H9 (cell line): ENCODE results near the gene DDOST. TPM values are rescaled to one million over a fixed set of nuclear protein-coding genes. Genes with fewer than 3 reads are reported as not detected.

ENCODE experiments used
- DNase-seq: peaks from one replicate; pipeline ENCODE4 v3.0.0-alpha.2; 2017
- H2AFZ ChIP-seq: one replicate; pipeline ENCODE4 v1.6.1; 2013; ENCODE audit warnings: mild to moderate bottlenecking, low read length, control low read depth, moderate library complexity
- H2AK5ac ChIP-seq: 2 replicates; pipeline ENCODE4 v1.6.1; 2013; ENCODE audit warnings: low read length, control low read depth, mixed read lengths; ENCODE audit not compliant: insufficient read length
- H2BK120ac ChIP-seq: one replicate; pipeline ENCODE4 v1.6.1; 2013; ENCODE audit warnings: low read depth, mild to moderate bottlenecking, low read length, control low read depth, inconsistent platforms; ENCODE audit not compliant: poor library complexity, severe bottlenecking
- H2BK12ac ChIP-seq: 2 replicates; pipeline ENCODE4 v1.6.1; 2013; ENCODE audit warnings: low read length, control low read depth, mixed read lengths, low read depth; ENCODE audit not compliant: insufficient read length
- H2BK15ac ChIP-seq: 2 replicates; pipeline ENCODE4 v1.6.1; 2013; ENCODE audit warnings: low read depth, low read length, control low read depth
- H2BK20ac ChIP-seq: one replicate; pipeline ENCODE4 v1.6.1; 2013; ENCODE audit warnings: low read depth, mild to moderate bottlenecking, low read length, control low read depth, inconsistent platforms; ENCODE audit not compliant: poor library complexity, severe bottlenecking
- H2BK5ac ChIP-seq: 2 replicates; pipeline ENCODE4 v1.6.1; 2013; ENCODE audit warnings: low read length, control low read depth, mixed read lengths; ENCODE audit not compliant: insufficient read length
- H3K14ac ChIP-seq: 2 replicates; pipeline ENCODE4 v1.6.1; 2013; ENCODE audit warnings: low read length, control low read depth; ENCODE audit not compliant: insufficient read depth
- H3K18ac ChIP-seq: 2 replicates; pipeline ENCODE4 v1.6.1; 2013; ENCODE audit warnings: low read depth, mild to moderate bottlenecking, mixed read lengths, low read length, control low read depth; ENCODE audit not compliant: insufficient read length
- H3K23ac ChIP-seq: 2 replicates; pipeline ENCODE4 v1.6.1; 2013; ENCODE audit warnings: low read length, control low read depth, mixed read lengths, low read depth; ENCODE audit not compliant: insufficient read length
- H3K23me2 ChIP-seq: 2 replicates; pipeline ENCODE4 v1.6.1; 2013; ENCODE audit warnings: low read depth, mild to moderate bottlenecking, mixed read lengths, low read length, control low read depth; ENCODE audit not compliant: insufficient read length, poor library complexity, severe bottlenecking
- H3K27ac ChIP-seq: 2 replicates; pipeline ENCODE4 v1.5.1; 2013; ENCODE audit warnings: low read length, control low read depth, mixed read lengths, low read depth; ENCODE audit not compliant: insufficient read length
- H3K27me3 ChIP-seq: 2 replicates; pipeline ENCODE4 v1.6.1; 2013; ENCODE audit warnings: low read length, control low read depth, inconsistent platforms; ENCODE audit not compliant: insufficient read depth
- H3K4ac ChIP-seq: 2 replicates; pipeline ENCODE4 v1.6.1; 2013; ENCODE audit warnings: low read depth, mild to moderate bottlenecking, control low read depth, inconsistent platforms, low read length, moderate library complexity
- H3K4me1 ChIP-seq: 2 replicates; pipeline ENCODE4 v1.6.1; 2013; ENCODE audit warnings: low read length, control low read depth, inconsistent platforms; ENCODE audit not compliant: insufficient read depth
- H3K4me2 ChIP-seq: 2 replicates; pipeline ENCODE4 v1.6.1; 2013; ENCODE audit warnings: low read length, control low read depth, mixed read lengths; ENCODE audit not compliant: insufficient read length, insufficient read depth
- H3K56ac ChIP-seq: 2 replicates; pipeline ENCODE4 v1.6.1; 2013; ENCODE audit warnings: low read depth, mild to moderate bottlenecking, mixed read lengths, low read length, control low read depth; ENCODE audit not compliant: insufficient read length
- H3K79me1 ChIP-seq: 2 replicates; pipeline ENCODE4 v1.6.1; 2013; ENCODE audit warnings: low read depth, mild to moderate bottlenecking, moderate library complexity, low read length, control low read depth, inconsistent platforms; ENCODE audit not compliant: insufficient read depth, poor library complexity, severe bottlenecking
- H3K79me2 ChIP-seq: 2 replicates; pipeline ENCODE4 v1.6.1; 2013; ENCODE audit warnings: low read length, control low read depth, inconsistent platforms; ENCODE audit not compliant: insufficient read depth
- H3K9ac ChIP-seq: 2 replicates; pipeline ENCODE4 v1.6.1; 2013; ENCODE audit warnings: low read length, control low read depth, mixed read lengths; ENCODE audit not compliant: insufficient read length; ENCODE audit errors: extremely low read depth
- H3K9me3 ChIP-seq: one replicate; pipeline ENCODE4 v1.6.1; 2013; ENCODE audit warnings: low read depth, low read length, inconsistent platforms; ENCODE audit not compliant: control insufficient read depth
- H3T11ph ChIP-seq: one replicate; pipeline ENCODE4 v1.6.1; 2013; ENCODE audit warnings: mild to moderate bottlenecking, low read length, control low read depth, inconsistent platforms
- H4K20me1 ChIP-seq: one replicate; pipeline ENCODE4 v1.6.1; 2013; ENCODE audit not compliant: control insufficient read depth, insufficient read length, insufficient read depth
- H4K5ac ChIP-seq: 2 replicates; pipeline ENCODE4 v1.6.1; 2013; ENCODE audit warnings: low read depth, mild to moderate bottlenecking, mixed read lengths, low read length, control low read depth; ENCODE audit not compliant: insufficient read length
- H4K8ac ChIP-seq: replicated peaks from 2 replicates; pipeline ENCODE4 v1.6.1; 2013; ENCODE audit warnings: low read length, control low read depth, mixed read lengths, low read depth; ENCODE audit not compliant: insufficient read length
- H4K91ac ChIP-seq: 2 replicates; pipeline ENCODE4 v1.6.1; 2013; ENCODE audit warnings: low read depth, mild to moderate bottlenecking, moderate library complexity, mixed read lengths, low read length, control low read depth; ENCODE audit not compliant: insufficient read length
- H3K27ac Mint-ChIP-seq, 3 experiments: 2 replicates in 2 of 3; 3 replicates in 1 of 3; pipeline ENCODE4 v1.8.0; 2020 to 2021; ENCODE audit warnings: mixed read lengths in 3 of 3, mild to moderate bottlenecking in 1 of 3, moderate library complexity in 1 of 3
- H3K27me3 Mint-ChIP-seq: 2 replicates; pipeline ENCODE4 v1.8.0; 2021; ENCODE audit warnings: low read depth, mild to moderate bottlenecking, moderate library complexity, mixed read lengths
- H3K36me3 Mint-ChIP-seq, 3 experiments: 2 replicates in 2 of 3; 3 replicates in 1 of 3; pipeline ENCODE4 v1.8.0; 2020 to 2021; ENCODE audit warnings: low read depth in 3 of 3, mixed read lengths in 3 of 3; ENCODE audit not compliant: insufficient read depth in 1 of 3
- H3K4me1 Mint-ChIP-seq, 2 experiments: 2 replicates each; pipeline ENCODE4 v1.8.0; 2020; ENCODE audit warnings: mixed read lengths in 2 of 2
- H3K4me3 Mint-ChIP-seq, 2 experiments: 2 replicates in 1 of 2; 3 replicates in 1 of 2; pipeline ENCODE4 v1.8.0; 2020 to 2021; ENCODE audit warnings: mild to moderate bottlenecking in 2 of 2, mixed read lengths in 2 of 2, moderate library complexity in 1 of 2
- H3K9me3 Mint-ChIP-seq, 2 experiments: 2 replicates in 1 of 2; 3 replicates in 1 of 2; pipeline ENCODE4 v1.8.0; 2020; ENCODE audit warnings: mild to moderate bottlenecking in 2 of 2, mixed read lengths in 2 of 2, moderate library complexity in 1 of 2
- WGBS: extraction: QIAGEN DNeasy Blood & Tissue Kit; methylation state at CpG from one replicate; pipeline ENCODE4 v1.1.7; 2013; ENCODE audit warnings: missing lambda C conversion rate, low lambda C conversion rate, mixed read lengths; ENCODE audit not compliant: insufficient read length; ENCODE audit errors: extremely low coverage; 5-methylcytosine and 5-hydroxymethylcytosine counted together
- total RNA-seq: library from RNA; stranded (reverse); gene quantifications from 2 replicates; pipeline ENCODE4 v1.2.1, GENCODE V29; 2021
- TF ChIP-seq, protein P1 (sequence below): fragments of 200-600 bp; sonication (generic); conservative IDR thresholded peaks from 3 replicates; pipeline ENCODE4 v1.8.0; 2021; ENCODE audit warnings: antibody characterized with exemption, mild to moderate bottlenecking

DDOST gene
- total RNA-seq, 1 experiment from 2014 or later = 255 TPM

DNA sequence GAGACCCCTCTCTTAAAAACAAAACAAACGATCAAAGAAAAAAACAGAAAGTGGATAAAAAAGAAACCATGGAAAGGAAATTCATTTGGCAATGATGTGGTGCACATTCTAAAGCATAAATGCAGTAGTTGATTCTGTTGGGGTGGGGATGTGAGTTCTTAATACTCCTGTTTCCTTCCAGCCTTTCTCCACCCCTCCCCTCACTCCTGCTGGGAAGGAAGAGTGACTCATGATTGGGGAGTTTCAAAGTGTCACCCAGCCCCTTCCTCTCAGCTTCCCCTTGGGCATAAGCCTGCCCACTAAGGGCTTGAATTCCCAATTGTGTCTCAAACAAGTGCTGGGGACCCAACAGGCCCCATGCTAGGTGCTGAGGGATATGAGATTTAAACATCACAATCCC, 34.6 kb downstream of the DDOST start:
- no peaks in the 10 kb centered on the region for H3K23me2 ChIP-seq
- no peak overlapping the region for H4K8ac ChIP-seq
- H3K27me3 Mint-ChIP-seq = no peaks in the 10 kb centered on the region; the same call in 1 of the 2 replicates
- peak overlapping the region in 1 of 3 experiments; percentile 48; a peak in 3 of 7 replicates for H3K27ac Mint-ChIP-seq
- H3K27me3 ChIP-seq = no peaks in the 10 kb centered on the region
- peak overlapping the region; percentile 45 for H4K91ac ChIP-seq
- H3K4ac ChIP-seq = no peak overlapping the region
- H3K9ac ChIP-seq = no peak overlapping the region
- TF ChIP-seq, protein P1, sequence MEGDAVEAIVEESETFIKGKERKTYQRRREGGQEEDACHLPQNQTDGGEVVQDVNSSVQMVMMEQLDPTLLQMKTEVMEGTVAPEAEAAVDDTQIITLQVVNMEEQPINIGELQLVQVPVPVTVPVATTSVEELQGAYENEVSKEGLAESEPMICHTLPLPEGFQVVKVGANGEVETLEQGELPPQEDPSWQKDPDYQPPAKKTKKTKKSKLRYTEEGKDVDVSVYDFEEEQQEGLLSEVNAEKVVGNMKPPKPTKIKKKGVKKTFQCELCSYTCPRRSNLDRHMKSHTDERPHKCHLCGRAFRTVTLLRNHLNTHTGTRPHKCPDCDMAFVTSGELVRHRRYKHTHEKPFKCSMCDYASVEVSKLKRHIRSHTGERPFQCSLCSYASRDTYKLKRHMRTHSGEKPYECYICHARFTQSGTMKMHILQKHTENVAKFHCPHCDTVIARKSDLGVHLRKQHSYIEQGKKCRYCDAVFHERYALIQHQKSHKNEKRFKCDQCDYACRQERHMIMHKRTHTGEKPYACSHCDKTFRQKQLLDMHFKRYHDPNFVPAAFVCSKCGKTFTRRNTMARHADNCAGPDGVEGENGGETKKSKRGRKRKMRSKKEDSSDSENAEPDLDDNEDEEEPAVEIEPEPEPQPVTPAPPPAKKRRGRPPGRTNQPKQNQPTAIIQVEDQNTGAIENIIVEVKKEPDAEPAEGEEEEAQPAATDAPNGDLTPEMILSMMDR = no peak
- no peaks in the 10 kb centered on the region for H4K20me1 ChIP-seq
- H3K23ac ChIP-seq = no peak overlapping the region
- no peak overlapping the region for H3T11ph ChIP-seq
- DNase-seq = no peak
- H3K4me1 ChIP-seq = peaks cover 6% of the 10 kb centered on the region; the same call in 1 of the 2 replicates
- H3K14ac ChIP-seq = no peak overlapping the region
- no peaks in the 10 kb centered on the region for H3K79me1 ChIP-seq
- peak overlapping the region; percentile 87 for H2BK12ac ChIP-seq
- H2BK120ac ChIP-seq = no peak overlapping the region
- no peak overlapping the region for H3K18ac ChIP-seq
- peaks cover 39 to 40% of the 10 kb centered on the region in 2 experiments for H3K4me1 Mint-ChIP-seq
- H3K9me3 Mint-ChIP-seq = peaks cover 24 to 29% of the 10 kb centered on the region in 2 experiments
- H2AFZ ChIP-seq = no peak overlapping the region
- no peaks in the 10 kb centered on the region for H3K79me2 ChIP-seq
- H4K5ac ChIP-seq = no peak overlapping the region
- WGBS = no CpG with 5 or more reads among the region's 1 CpG
- no peak overlapping the region for H2BK20ac ChIP-seq
- no peak overlapping the region; the same call in 1 of the 2 replicates for H2BK15ac ChIP-seq
- no peak overlapping the region for H3K56ac ChIP-seq
- peak overlapping the region; percentile 92 for H2AK5ac ChIP-seq
- no peak overlapping the region for H2BK5ac ChIP-seq
- H3K9me3 ChIP-seq = peaks cover 12% of the 10 kb centered on the region
- H3K4me2 ChIP-seq = no peak overlapping the region
- peaks cover 0 to 27% (median 19%) of the 10 kb centered on the region in 3 experiments; a peak in 6 of 7 replicates for H3K36me3 Mint-ChIP-seq
- H3K4me3 Mint-ChIP-seq = no peak overlapping the region
- H3K27ac ChIP-seq = no peak overlapping the region
